ENCODE data around the gene TPBG. TPM values are rescaled to one million over a fixed set of nuclear protein-coding genes. Genes with fewer than 3 reads are reported as not detected.

Gene TPBG
- polyA plus RNA-seq (ENCODE audit: low read depth in 6 of 6), result not detected

- Mint-ChIP-seq H3K27me3 (peaks cover 38 to 56% (median 56%) of the 10 kb centered on the region in 3 donors), H3K36me3 (peaks cover 0 to 15% of the 10 kb centered on the region in 2 donors), H3K4me1 (peaks cover 15 to 26% (median 22%) of the 10 kb centered on the region in 3 donors), H3K27ac (no peak within 1 kb of the TSS), H3K4me3 (peak within 1 kb of the TSS; percentile 60 to 89 (median 79)), H3K9me3 (peaks cover 0 to 4% (median 0%) of the 10 kb centered on the region in 7 donors)
- peak; percentile 21 for ATAC-seq (ENCODE audit: low read depth in 2 of 2)
- DNase-seq, result no peak
Measured at GRCh38 chr6:82363428-82364086, at the start of gene TPBG. Gene TPBG (plus strand): TSS chr6:82363817. CDS start chr6:82364962, 1,145 bp downstream.

- H3K4me1 Mint-ChIP-seq, result no peaks in the 10 kb centered on the region
- DNase-seq, result no peak
- ATAC-seq (ENCODE audit: low read depth in 2 of 2), result no peak
- H3K4me3 Mint-ChIP-seq, result no peak overlapping the region
- H3K9me3 Mint-ChIP-seq, result peaks cover 0 to 11% (median 6%) of the 10 kb centered on the region in 7 donors
- H3K27me3 Mint-ChIP-seq, result peaks cover 0 to 4% (median 0%) of the 10 kb centered on the region in 3 donors
- no peak overlapping the region for H3K27ac Mint-ChIP-seq
- no peaks in the 10 kb centered on the region for H3K36me3 Mint-ChIP-seq
Measured at GRCh38 chr6:82322386-82322785, 41.2 kb upstream of the TPBG start.

- H3K9me3 Mint-ChIP-seq, result peaks cover 0 to 9% (median 3%) of the 10 kb centered on the region in 7 donors
- H3K4me1 Mint-ChIP-seq, result no peaks in the 10 kb centered on the region
- no peak for DNase-seq
- peaks cover 18 to 28% (median 18%) of the 10 kb centered on the region in 3 donors for H3K27me3 Mint-ChIP-seq
- peak overlapping the region in 1 of 6 donors; percentile 1 for H3K27ac Mint-ChIP-seq
- no peak overlapping the region for H3K4me3 Mint-ChIP-seq
- no peak for ATAC-seq (ENCODE audit: low read depth in 2 of 2)
- no peaks in the 10 kb centered on the region for H3K36me3 Mint-ChIP-seq
Measured at GRCh38 chr6:82329766-82330165, 33.9 kb upstream of the TPBG start.

GRCh38 chr6:82330171-82330804 is 33.3 kb upstream of the TPBG start:
- Mint-ChIP-seq H3K4me3 (no peak overlapping the region), H3K27ac (no peak overlapping the region), H3K9me3 (peaks cover 0 to 9% (median 4%) of the 10 kb centered on the region in 7 donors), H3K4me1 (no peaks in the 10 kb centered on the region), H3K27me3 (peaks cover 22 to 33% (median 23%) of the 10 kb centered on the region in 3 donors), H3K36me3 (no peaks in the 10 kb centered on the region)
- no peak for ATAC-seq (ENCODE audit: low read depth in 2 of 2)
- no peak for DNase-seq

- peaks cover 22 to 33% (median 23%) of the 10 kb centered on the region in 3 donors for H3K27me3 Mint-ChIP-seq
- H3K4me3 Mint-ChIP-seq, result no peak overlapping the region
- H3K27ac Mint-ChIP-seq, result no peak overlapping the region
- H3K9me3 Mint-ChIP-seq, result peaks cover 0 to 9% (median 4%) of the 10 kb centered on the region in 7 donors
- DNase-seq, result no peak
- no peaks in the 10 kb centered on the region for H3K4me1 Mint-ChIP-seq
- H3K36me3 Mint-ChIP-seq, result no peaks in the 10 kb centered on the region
- ATAC-seq (ENCODE audit: low read depth in 2 of 2), result no peak
Measured at GRCh38 chr6:82331031-82331773, 32.4 kb upstream of the TPBG start.

GRCh38 chr6:82333781-82334180 is 29.8 kb upstream of the TPBG start:
- no peak for ATAC-seq (ENCODE audit: low read depth in 2 of 2)

GRCh38 chr6:82337688-82338257 is 25.8 kb upstream of the TPBG start:
- DNase-seq, result no peak
- ATAC-seq (ENCODE audit: low read depth in 2 of 2), result no peak
- Mint-ChIP-seq H3K4me1 (no peaks in the 10 kb centered on the region), H3K27ac (no peak overlapping the region), H3K4me3 (no peak overlapping the region), H3K36me3 (no peaks in the 10 kb centered on the region), H3K9me3 (peaks cover 13 to 29% (median 15%) of the 10 kb centered on the region in 7 donors), H3K27me3 (peaks cover 4 to 15% (median 14%) of the 10 kb centered on the region in 3 donors)

More at GRCh38 chr6:82333781-82334180, 29.8 kb upstream of the TPBG start:
- H3K9me3 Mint-ChIP-seq, result peaks cover 0 to 4% (median 1%) of the 10 kb centered on the region in 7 donors
- no peaks in the 10 kb centered on the region for H3K36me3 Mint-ChIP-seq
- H3K27me3 Mint-ChIP-seq, result peaks cover 10 to 32% (median 23%) of the 10 kb centered on the region in 3 donors
- H3K4me3 Mint-ChIP-seq, result no peak overlapping the region
- H3K4me1 Mint-ChIP-seq, result no peaks in the 10 kb centered on the region
- no peak for DNase-seq
- H3K27ac Mint-ChIP-seq, result no peak overlapping the region

GRCh38 chr6:82348130-82348529 is 15.5 kb upstream of the TPBG start:
- no peak overlapping the region for H3K27ac Mint-ChIP-seq
- H3K36me3 Mint-ChIP-seq, result no peaks in the 10 kb centered on the region
- no peaks in the 10 kb centered on the region for H3K4me1 Mint-ChIP-seq
- peaks cover 5 to 26% (median 8%) of the 10 kb centered on the region in 7 donors for H3K9me3 Mint-ChIP-seq
- ATAC-seq (ENCODE audit: low read depth in 2 of 2), result no peak
- peaks cover 5 to 9% (median 7%) of the 10 kb centered on the region in 3 donors for H3K27me3 Mint-ChIP-seq
- no peak for DNase-seq
- H3K4me3 Mint-ChIP-seq, result peak overlapping the region in 1 of 8 donors; percentile 36

- no peak overlapping the region for H3K27ac Mint-ChIP-seq
- H3K4me1 Mint-ChIP-seq, result no peaks in the 10 kb centered on the region
- ATAC-seq (ENCODE audit: low read depth in 2 of 2) (no peak), DNase-seq (no peak)
- no peaks in the 10 kb centered on the region for H3K9me3 Mint-ChIP-seq
- H3K36me3 Mint-ChIP-seq, result no peaks in the 10 kb centered on the region
- H3K27me3 Mint-ChIP-seq, result peaks cover 9 to 17% (median 15%) of the 10 kb centered on the region in 3 donors
- no peak overlapping the region for H3K4me3 Mint-ChIP-seq
Measured at GRCh38 chr6:82353848-82354247, 9.8 kb upstream of the TPBG start.

- no peak for DNase-seq
- H3K36me3 Mint-ChIP-seq, result peaks cover 0 to 8% of the 10 kb centered on the region in 2 donors
- H3K4me3 Mint-ChIP-seq, result no peak overlapping the region
- peaks cover 0 to 4% (median 0%) of the 10 kb centered on the region in 7 donors for H3K9me3 Mint-ChIP-seq
- H3K4me1 Mint-ChIP-seq, result peaks cover 15 to 21% (median 18%) of the 10 kb centered on the region in 3 donors
- H3K27me3 Mint-ChIP-seq, result peaks cover 34 to 55% (median 48%) of the 10 kb centered on the region in 3 donors
- no peak for ATAC-seq (ENCODE audit: low read depth in 2 of 2)
- H3K27ac Mint-ChIP-seq, result no peak overlapping the region
Measured at GRCh38 chr6:82360552-82360951, 3.1 kb upstream of the TPBG start.

- Mint-ChIP-seq H3K36me3 (peaks cover 0 to 15% of the 10 kb centered on the region in 2 donors), H3K4me1 (peaks cover 15 to 26% (median 22%) of the 10 kb centered on the region in 3 donors), H3K27ac (no peak overlapping the region), H3K9me3 (peaks cover 0 to 4% (median 0%) of the 10 kb centered on the region in 7 donors), H3K27me3 (peaks cover 42 to 65% (median 56%) of the 10 kb centered on the region in 3 donors), H3K4me3 (peak overlapping the region in 1 of 8 donors; percentile 25)
- no peak for ATAC-seq (ENCODE audit: low read depth in 2 of 2)
- DNase-seq, result no peak
Measured at GRCh38 chr6:82361631-82362030, 2.0 kb upstream of the TPBG start.

GRCh38 chr6:82362144-82362543 is 1.5 kb upstream of the TPBG start:
- Mint-ChIP-seq H3K36me3 (peaks cover 0 to 15% of the 10 kb centered on the region in 2 donors), H3K9me3 (peaks cover 0 to 4% (median 0%) of the 10 kb centered on the region in 7 donors), H3K4me3 (peak overlapping the region in 4 of 8 donors; percentile 4 to 56 (median 28)), H3K27me3 (peaks cover 42 to 65% (median 56%) of the 10 kb centered on the region in 3 donors), H3K4me1 (peaks cover 15 to 26% (median 22%) of the 10 kb centered on the region in 3 donors), H3K27ac (no peak overlapping the region)
- ATAC-seq (ENCODE audit: low read depth in 2 of 2), result no peak
- no peak for DNase-seq
